HL-60 (cell line): ENCODE measurements around the gene SPAG9.

Experiments used
- CTCF ChIP-seq: IDR thresholded peaks from one replicate; pipeline ENCODE4 v1.5.1; 2011; ENCODE audit warnings: low read length, control low read depth, inconsistent platforms; ENCODE audit not compliant: insufficient read depth
- REST ChIP-seq: IDR thresholded peaks from 2 replicates; pipeline ENCODE4 v1.6.1; 2012; ENCODE audit warnings: low read depth; ENCODE audit not compliant: insufficient replicate concordance

DNA sequence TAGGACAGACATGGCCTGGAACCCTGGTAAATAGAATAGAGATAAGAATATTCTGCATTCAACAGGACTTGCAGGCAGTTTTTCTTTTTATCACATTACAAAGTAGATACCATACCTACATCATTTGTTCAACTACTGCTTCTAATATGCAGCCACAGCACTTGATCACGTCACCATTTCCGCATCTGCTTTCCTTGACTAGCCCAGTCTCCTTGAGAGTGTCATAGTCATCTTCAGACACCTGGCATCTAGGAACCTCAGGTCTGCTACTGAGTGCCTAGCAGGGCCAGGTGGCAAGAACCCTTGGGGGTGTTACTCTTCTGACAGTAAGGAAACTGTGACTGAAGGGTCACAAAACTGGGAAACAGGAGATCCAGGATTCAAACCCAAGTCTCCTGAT is 161.3 kb downstream of the SPAG9 start:
- no peak for TF ChIP-seq REST
- no peak for TF ChIP-seq CTCF
